Ascending aorta (tissue), 2 donors: ENCODE data around the gene NACC2. TPM values are rescaled to one million over a fixed set of nuclear protein-coding genes. Genes with fewer than 3 reads are reported as not detected.

ENCODE experiments used
- DNase-seq, 2 donors: peaks; one replicate each; pipeline ENCODE4 v3.0.0-alpha.2; 2019; ENCODE audit warnings: low spot score in 2 of 2
- H3K27ac ChIP-seq, 2 donors: fragments of 200-600 bp; sonication (generic); one replicate each; pipeline ENCODE4 v1.5.1; 2016 to 2017; ENCODE audit warnings: mild to moderate bottlenecking in 1 of 2
- H3K27me3 ChIP-seq: fragments of 200-600 bp; sonication (generic); one replicate; pipeline ENCODE4 v1.5.1; 2017
- H3K36me3 ChIP-seq, 2 donors: fragments of 200-600 bp; sonication (generic); one replicate each; pipeline ENCODE4 v1.5.1; 2016
- H3K4me1 ChIP-seq, 2 donors: fragments of 200-600 bp; sonication (generic); one replicate each; pipeline ENCODE4 v1.5.1; 2016 to 2017; ENCODE audit warnings: mild to moderate bottlenecking in 1 of 2
- H3K4me3 ChIP-seq, 2 donors: fragments of 200-600 bp; sonication (generic); one replicate each; pipeline ENCODE4 v1.5.1; 2016 to 2017; ENCODE audit warnings: mild to moderate bottlenecking in 1 of 2
- H3K9me3 ChIP-seq, 2 donors: fragments of 200-600 bp; sonication (generic); one replicate each; pipeline ENCODE4 v1.5.1; 2016
- CTCF ChIP-seq, 3 experiments: fragments of 200-600 bp in 2 of 3; fragments of 450-650 bp in 1 of 3; sonication (generic) in 2 of 3; IDR thresholded peaks; one replicate each; pipeline ENCODE4 v1.5.1; 2016 to 2019; ENCODE audit warnings: antibody characterized with exemption in 3 of 3, mild to moderate bottlenecking in 1 of 3, moderate library complexity in 1 of 3
- intact Hi-C: fragments of 100-400 bp; cut with DNase I; formaldehyde crosslinking; loops from one replicate; pipeline ENCODE4 v1.15.1; 2023
- total RNA-seq: library from RNA; depleted of rRNA; stranded (reverse); fragments of >200 nt; gene quantifications from one replicate; pipeline ENCODE4 v1.1.0, GENCODE V29; 2016

The NACC2 gene
- total RNA-seq, 1 donor from 2014 or later: 72.2 TPM

DNA sequence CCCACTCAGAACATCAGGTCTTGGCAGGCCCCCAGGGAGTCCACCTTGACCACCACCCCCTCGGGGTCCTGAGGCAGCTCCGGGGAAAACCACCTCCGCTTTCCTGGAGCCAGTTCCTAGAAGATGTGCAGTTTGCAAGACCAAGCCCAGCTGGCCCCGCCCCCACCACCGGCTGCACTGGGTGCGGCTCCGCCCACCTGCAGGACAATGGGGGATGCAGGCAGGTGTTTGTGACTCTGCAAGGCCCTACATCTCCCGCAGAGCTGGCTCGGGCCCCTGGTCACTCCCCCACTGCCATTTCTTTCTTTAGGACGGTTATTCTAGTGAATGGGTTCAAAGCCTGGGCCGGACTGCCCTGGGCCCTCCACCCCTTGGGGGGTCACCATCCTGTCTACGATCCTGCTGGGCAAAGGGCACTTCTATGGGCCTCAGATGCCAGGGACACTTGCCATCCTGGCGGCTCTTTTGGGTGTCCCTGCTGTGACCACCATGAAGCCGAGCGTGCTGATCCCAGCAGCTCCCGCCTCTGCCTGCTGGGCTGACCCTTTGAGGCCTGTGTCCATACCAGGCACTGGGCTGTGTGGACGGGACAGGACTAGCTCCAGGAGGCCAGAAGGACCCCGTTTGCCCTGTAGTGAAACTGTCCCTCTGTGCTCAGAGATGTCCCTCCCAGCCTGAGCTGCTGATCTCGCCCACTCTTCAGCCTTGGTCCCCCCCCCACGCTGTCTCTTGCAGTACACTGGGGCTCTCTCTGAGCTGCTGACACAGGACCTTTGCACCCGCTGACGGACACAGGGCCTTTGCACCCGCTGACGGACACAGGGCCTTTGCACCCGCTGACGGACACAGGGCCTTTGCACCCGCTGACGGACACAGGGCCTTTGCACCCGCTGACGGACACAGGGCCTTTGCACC is 5.9 kb upstream of the NACC2 start:
- peaks cover 10 to 15% of the 10 kb centered on the region in 2 donors for H3K4me1 ChIP-seq
- no peak for TF ChIP-seq CTCF (IDR thresholded peaks at IDR 0.05)
- no peaks in the 10 kb centered on the region for H3K36me3 ChIP-seq
- H3K4me3 ChIP-seq: no peak overlapping the region
- no peaks in the 10 kb centered on the region for H3K27me3 ChIP-seq
- H3K27ac ChIP-seq: no peak overlapping the region
- DNase-seq: no peak
- H3K9me3 ChIP-seq: no peaks in the 10 kb centered on the region
- intact Hi-C loops: no loop called here

- Histone ChIP-seq H3K36me3 (no peaks in the 10 kb centered on the region), H3K27ac (no peak overlapping the region), H3K9me3 (no peaks in the 10 kb centered on the region), H3K4me1 (peaks cover 4 to 10% of the 10 kb centered on the region in 2 donors), H3K27me3 (no peaks in the 10 kb centered on the region), H3K4me3 (no peak overlapping the region)
- DNase-seq: no peak
- intact Hi-C loops: no loop called here
- TF ChIP-seq CTCF (IDR thresholded peaks at IDR 0.05): no peak
Observed at GRCh38 chr9:136099542-136099941, 4.5 kb upstream of the NACC2 start.

DNA sequence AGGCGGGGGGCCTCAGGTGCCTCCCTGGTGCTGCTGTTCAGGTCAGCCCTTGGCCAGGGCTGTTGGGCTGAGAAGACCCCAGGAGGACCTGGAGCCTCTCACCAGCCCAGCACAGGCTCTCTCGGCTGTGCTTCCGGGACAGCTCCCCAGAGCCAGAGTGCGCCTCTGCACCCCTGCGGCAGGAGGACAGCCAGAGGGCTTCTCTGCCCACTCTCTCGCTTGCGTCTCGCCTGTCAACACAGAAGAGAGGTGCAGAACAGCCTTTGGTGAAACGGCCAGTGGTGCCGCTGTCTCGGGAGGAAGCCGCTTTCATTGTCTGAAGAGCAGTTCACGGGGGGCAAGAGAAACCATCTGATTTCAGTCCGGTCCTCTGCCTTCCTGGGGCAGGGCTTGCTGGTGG is 3.8 kb upstream of the NACC2 start:
- H3K27ac ChIP-seq: no peak overlapping the region
- intact Hi-C loops: no loop called here
- no peak for DNase-seq
- no peaks in the 10 kb centered on the region for H3K27me3 ChIP-seq
- H3K4me3 ChIP-seq: no peak overlapping the region
- no peaks in the 10 kb centered on the region for H3K9me3 ChIP-seq
- TF ChIP-seq CTCF (IDR thresholded peaks at IDR 0.05): no peak
- no peaks in the 10 kb centered on the region for H3K36me3 ChIP-seq
- peaks cover 4 to 10% of the 10 kb centered on the region in 2 donors for H3K4me1 ChIP-seq

DNA sequence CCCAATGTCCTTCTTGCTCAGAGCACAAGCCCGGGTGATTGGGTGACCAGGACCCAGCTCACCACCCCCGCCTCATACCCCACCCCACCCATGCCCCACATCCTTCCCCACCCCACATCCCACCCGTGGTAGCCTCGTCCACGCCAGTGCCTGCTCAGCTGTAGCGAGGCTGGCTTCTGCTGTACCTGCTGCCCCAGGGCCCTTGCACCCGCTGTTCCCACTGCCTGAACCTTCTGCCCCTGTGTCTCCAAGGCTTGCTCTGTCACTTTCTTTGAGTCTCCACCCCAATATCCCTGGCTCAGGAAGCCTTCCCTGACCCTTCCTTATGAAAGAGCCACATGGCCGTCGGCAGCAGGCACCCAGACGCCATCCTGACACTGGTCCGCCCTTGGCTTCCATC is 3.1 kb upstream of the NACC2 start:
- intact Hi-C loops: no loop called here

DNA sequence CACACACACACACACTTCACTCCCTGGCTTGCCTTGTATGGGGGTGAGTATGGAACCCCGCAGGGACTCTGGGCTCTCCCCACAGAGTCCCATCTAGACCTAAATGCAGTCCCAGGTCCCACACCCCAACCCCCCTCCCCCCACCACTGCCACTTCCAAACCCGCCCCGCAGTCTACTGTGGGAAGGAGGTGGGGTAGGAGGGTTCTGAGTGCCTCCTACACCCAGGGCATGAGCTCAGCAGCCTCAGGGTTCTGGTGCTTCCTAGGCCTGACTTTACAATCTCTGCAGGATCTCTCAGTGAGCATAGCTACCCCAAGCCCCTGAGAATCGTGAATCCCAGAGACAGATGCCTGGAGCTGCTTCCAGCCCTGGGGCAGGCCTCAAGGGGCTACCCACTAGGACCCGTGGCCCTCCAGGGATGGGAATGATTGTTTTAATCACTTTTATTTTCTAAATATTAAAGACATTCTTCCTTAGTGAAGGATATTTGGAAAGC is 1.5 kb upstream of the NACC2 start:
- TF ChIP-seq CTCF (IDR thresholded peaks at IDR 0.05): no peak
- Histone ChIP-seq H3K9me3 (no peaks in the 10 kb centered on the region), H3K4me1 (peaks cover 20 to 30% of the 10 kb centered on the region in 2 donors), H3K27me3 (no peaks in the 10 kb centered on the region), H3K27ac (peak overlapping the region; percentile 88 to 98), H3K4me3 (peak overlapping the region in 1 of 2 donors; percentile 1), H3K36me3 (no peaks in the 10 kb centered on the region)
- no peak for DNase-seq
- intact Hi-C loops: no loop called here

More for the DNA sequence above, 3.1 kb upstream of the NACC2 start:
- Histone ChIP-seq H3K9me3 (no peaks in the 10 kb centered on the region), H3K27ac (no peak overlapping the region), H3K27me3 (no peaks in the 10 kb centered on the region), H3K36me3 (no peaks in the 10 kb centered on the region), H3K4me1 (peaks cover 4 to 14% of the 10 kb centered on the region in 2 donors), H3K4me3 (no peak overlapping the region)
- no peak for TF ChIP-seq CTCF (IDR thresholded peaks at IDR 0.05)
- DNase-seq: no peak
